ENCODE data around the gene KREMEN1. TPM values are rescaled to one million over a fixed set of nuclear protein-coding genes. Genes with fewer than 3 reads are reported as not detected.

Gene KREMEN1
- total and polyA plus RNA-seq, 5 donors, result 37.2 to 73.0 (median 67.2) TPM

- Histone ChIP-seq H3K9me3 (ENCODE audit: control insufficient read depth, low read length) (no peaks in the 10 kb centered on the region), H3K4me1 (ENCODE audit: control insufficient read depth, insufficient read depth, low read length) (no peaks in the 10 kb centered on the region), H3K4me3 (ENCODE audit: low read length) (no peak overlapping the region), H3K27me3 (ENCODE audit: control insufficient read depth, insufficient read depth) (no peaks in the 10 kb centered on the region), H3K27ac (ENCODE audit: low read length) (no peak overlapping the region)
- ATAC-seq (no peak), DNase-seq (peak in 1 of 3 donors; percentile 60)
- 84% methylated on average over 31 of the region's 31 CpGs for WGBS
- intact Hi-C loops (cut with DNase I), result no loop called here
Observed at GRCh38 chr22:29136782-29137700, 64.2 kb downstream of the KREMEN1 start.

- Histone ChIP-seq H3K9me3 (ENCODE audit: control insufficient read depth, low read length) (no peaks in the 10 kb centered on the region), H3K4me1 (ENCODE audit: control insufficient read depth, insufficient read depth, low read length) (no peaks in the 10 kb centered on the region), H3K4me3 (ENCODE audit: low read length) (no peak overlapping the region), H3K27ac (ENCODE audit: low read length) (no peak overlapping the region), H3K27me3 (ENCODE audit: control insufficient read depth, insufficient read depth) (no peaks in the 10 kb centered on the region)
- intact Hi-C loops (cut with DNase I), result no loop called here
- ATAC-seq (no peak), DNase-seq (no peak)
- WGBS, result 94% methylated on average over 13 of the region's 13 CpGs
Observed at GRCh38 chr22:29138556-29139305, 65.9 kb downstream of the KREMEN1 start.

- Histone ChIP-seq H3K27ac (ENCODE audit: low read length) (no peak overlapping the region), H3K4me1 (ENCODE audit: control insufficient read depth, insufficient read depth, low read length) (no peaks in the 10 kb centered on the region), H3K27me3 (ENCODE audit: control insufficient read depth, insufficient read depth) (no peaks in the 10 kb centered on the region), H3K9me3 (ENCODE audit: control insufficient read depth, low read length) (no peaks in the 10 kb centered on the region), H3K4me3 (ENCODE audit: low read length) (no peak overlapping the region)
- intact Hi-C loops (cut with DNase I), result loop anchor here in 1 of 4 donors (10.0 kb wide), 1 partner anchor 65 kb away; the partner anchor contains the start of gene KREMEN1
- WGBS, result 67% methylated on average over 8 of the region's 8 CpGs
- DNase-seq, result no peak
- peak; percentile 42 to 61 for ATAC-seq
Observed at GRCh38 chr22:29139965-29140782, 67.3 kb downstream of the KREMEN1 start.

- H3K27ac ChIP-seq (ENCODE audit: low read length), result no peak overlapping the region
- H3K27me3 ChIP-seq (ENCODE audit: control insufficient read depth, insufficient read depth), result no peaks in the 10 kb centered on the region
- 75% methylated on average over 10 of the region's 10 CpGs for WGBS
- H3K4me1 ChIP-seq (ENCODE audit: control insufficient read depth, insufficient read depth, low read length), result no peaks in the 10 kb centered on the region
- DNase-seq (no peak), ATAC-seq (no peak)
- H3K4me3 ChIP-seq (ENCODE audit: low read length), result no peak overlapping the region
- intact Hi-C loops (cut with DNase I), result loop anchor here in 1 of 4 donors (10.0 kb wide), 1 partner anchor 66 kb away; the partner anchor contains the start of gene KREMEN1
- H3K9me3 ChIP-seq (ENCODE audit: control insufficient read depth, low read length), result no peaks in the 10 kb centered on the region
Observed at GRCh38 chr22:29141078-29141688, 68.3 kb downstream of the KREMEN1 start.

GRCh38 chr22:29142116-29142515, 69.3 kb downstream of the KREMEN1 start:
- intact Hi-C loops (cut with DNase I), result loop anchor here in 1 of 4 donors (10.0 kb wide), 1 partner anchor 67 kb away; the partner anchor contains the start of gene KREMEN1
- no peak for DNase-seq
- Histone ChIP-seq H3K27me3 (ENCODE audit: control insufficient read depth, insufficient read depth) (no peaks in the 10 kb centered on the region), H3K9me3 (ENCODE audit: control insufficient read depth, low read length) (no peaks in the 10 kb centered on the region), H3K4me3 (ENCODE audit: low read length) (no peak overlapping the region), H3K27ac (ENCODE audit: low read length) (no peak overlapping the region), H3K4me1 (ENCODE audit: control insufficient read depth, insufficient read depth, low read length) (no peaks in the 10 kb centered on the region)
- ATAC-seq, result no peak
- 80% methylated on average over 5 of the region's 5 CpGs for WGBS

- Histone ChIP-seq H3K27ac (ENCODE audit: low read length) (no peak overlapping the region), H3K27me3 (ENCODE audit: control insufficient read depth, insufficient read depth) (no peaks in the 10 kb centered on the region), H3K9me3 (ENCODE audit: control insufficient read depth, low read length) (no peaks in the 10 kb centered on the region), H3K4me1 (ENCODE audit: control insufficient read depth, insufficient read depth, low read length) (no peaks in the 10 kb centered on the region), H3K4me3 (ENCODE audit: low read length) (no peak overlapping the region)
- whole genome bisulfite sequencing, result 75% methylated on average over 16 of the region's 16 CpGs
- ATAC-seq (no peak), DNase-seq (no peak)
- intact Hi-C loops (cut with DNase I), result loop anchor here in 1 of 4 donors (10.0 kb wide), 1 partner anchor 69 kb away; the partner anchor contains the start of gene KREMEN1
Observed at GRCh38 chr22:29143941-29144785, 71.3 kb downstream of the KREMEN1 start.

GRCh38 chr22:29144786-29145160, 71.9 kb downstream of the KREMEN1 start:
- Histone ChIP-seq H3K4me3 (ENCODE audit: low read length) (no peak overlapping the region), H3K4me1 (ENCODE audit: control insufficient read depth, insufficient read depth, low read length) (no peaks in the 10 kb centered on the region), H3K27ac (ENCODE audit: low read length) (no peak overlapping the region), H3K9me3 (ENCODE audit: control insufficient read depth, low read length) (no peaks in the 10 kb centered on the region), H3K27me3 (ENCODE audit: control insufficient read depth, insufficient read depth) (no peaks in the 10 kb centered on the region)
- WGBS, result 87% methylated on average over 14 of the region's 14 CpGs
- intact Hi-C loops (cut with DNase I), result loop anchor here in 1 of 4 donors (10.0 kb wide), 1 partner anchor 70 kb away; the partner anchor contains the start of gene KREMEN1
- ATAC-seq, result no peak
- no peak for DNase-seq

- intact Hi-C loops (cut with DNase I), result loop anchor here in 1 of 4 donors (10.0 kb wide), 1 partner anchor 71 kb away; the partner anchor contains the start of gene KREMEN1
- ATAC-seq (no peak), DNase-seq (peak in 1 of 3 donors; percentile 72)
- Histone ChIP-seq H3K4me1 (ENCODE audit: control insufficient read depth, insufficient read depth, low read length) (no peaks in the 10 kb centered on the region), H3K9me3 (ENCODE audit: control insufficient read depth, low read length) (no peaks in the 10 kb centered on the region), H3K27me3 (ENCODE audit: control insufficient read depth, insufficient read depth) (no peaks in the 10 kb centered on the region), H3K4me3 (ENCODE audit: low read length) (no peak overlapping the region), H3K27ac (ENCODE audit: low read length) (no peak overlapping the region)
- WGBS, result 71% methylated on average over 27 of the region's 27 CpGs
Observed at GRCh38 chr22:29145321-29146072, 72.7 kb downstream of the KREMEN1 start.

GRCh38 chr22:29146091-29146560, 73.3 kb downstream of the KREMEN1 start:
- Histone ChIP-seq H3K27me3 (ENCODE audit: control insufficient read depth, insufficient read depth) (no peaks in the 10 kb centered on the region), H3K4me3 (ENCODE audit: low read length) (no peak overlapping the region), H3K4me1 (ENCODE audit: control insufficient read depth, insufficient read depth, low read length) (no peaks in the 10 kb centered on the region), H3K9me3 (ENCODE audit: control insufficient read depth, low read length) (no peaks in the 10 kb centered on the region), H3K27ac (ENCODE audit: low read length) (no peak overlapping the region)
- ATAC-seq (no peak), DNase-seq (no peak)
- WGBS, result 83% methylated on average over 14 of the region's 14 CpGs
- intact Hi-C loops (cut with DNase I), result loop anchor here in 1 of 4 donors (10.0 kb wide), 1 partner anchor 71 kb away; the partner anchor contains the start of gene KREMEN1
